Tibial nerve (tissue), 4 donors: ENCODE data around the gene MYO5C.

Experiments
- EP300 ChIP-seq, 2 donors: sonication (generic); formaldehyde crosslinking; IDR thresholded peaks; one replicate each; pipeline ENCODE4 v1.6.1; 2017; ENCODE audit warnings: antibody characterized with exemption in 2 of 2, mild to moderate bottlenecking in 1 of 2
- POLR2A ChIP-seq, 2 donors: fragments of 450-650 bp; IDR thresholded peaks; one replicate each; pipeline ENCODE4 v1.6.1; 2017; ENCODE audit warnings: antibody characterized with exemption in 2 of 2, mild to moderate bottlenecking in 2 of 2, moderate library complexity in 2 of 2
- TF ChIP-seq, protein P1 (sequence below), 5 experiments: fragments of 200-600 bp in 3 of 5; fragments of 450-650 bp in 2 of 5; sonication (generic) in 3 of 5; IDR thresholded peaks; one replicate each; pipeline ENCODE4 v1.5.1; 2016 to 2019; ENCODE audit warnings: antibody characterized with exemption in 5 of 5, mild to moderate bottlenecking in 3 of 5, moderate library complexity in 2 of 5

DNA sequence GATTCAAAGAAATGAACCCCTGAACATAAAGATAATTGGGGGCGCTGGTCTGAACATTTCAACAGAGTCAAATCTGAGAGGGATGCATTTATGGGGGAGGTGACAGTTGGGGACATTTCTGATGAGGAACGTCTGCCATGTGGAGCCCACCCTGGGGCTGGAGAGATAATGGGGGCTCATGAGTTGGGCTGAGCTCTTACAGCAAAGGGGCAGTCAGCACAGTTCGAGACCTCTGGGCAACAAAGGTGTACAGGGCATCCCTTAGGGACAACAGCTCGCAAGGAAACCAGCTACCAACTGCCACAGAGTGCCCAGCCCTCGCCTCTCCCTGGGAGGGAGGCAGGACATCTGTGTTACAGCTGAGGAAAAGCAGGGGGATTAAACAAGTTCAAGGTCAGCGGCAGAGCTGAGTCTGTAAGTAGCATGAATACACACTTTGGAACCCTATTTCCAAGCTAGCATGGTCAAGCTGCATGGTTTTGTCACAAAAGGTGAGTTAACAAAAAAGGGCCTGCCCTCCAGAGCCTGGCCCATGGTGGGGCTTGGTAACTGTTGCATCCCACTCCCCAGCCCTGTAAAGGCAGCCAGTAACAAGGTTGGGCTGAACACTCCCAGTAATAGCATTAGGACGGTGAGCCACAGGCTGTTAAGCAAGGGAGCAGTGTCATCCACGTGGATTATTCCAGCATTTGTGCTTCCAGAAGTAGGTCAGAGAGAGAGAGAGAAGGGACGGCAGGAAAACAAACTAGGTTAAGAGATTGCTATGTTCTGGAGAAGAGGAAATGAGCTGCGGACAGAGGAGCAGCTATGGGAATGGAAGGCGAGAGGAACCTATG lies 108.7 kb downstream of the MYO5C start:
- TF ChIP-seq, protein P1, sequence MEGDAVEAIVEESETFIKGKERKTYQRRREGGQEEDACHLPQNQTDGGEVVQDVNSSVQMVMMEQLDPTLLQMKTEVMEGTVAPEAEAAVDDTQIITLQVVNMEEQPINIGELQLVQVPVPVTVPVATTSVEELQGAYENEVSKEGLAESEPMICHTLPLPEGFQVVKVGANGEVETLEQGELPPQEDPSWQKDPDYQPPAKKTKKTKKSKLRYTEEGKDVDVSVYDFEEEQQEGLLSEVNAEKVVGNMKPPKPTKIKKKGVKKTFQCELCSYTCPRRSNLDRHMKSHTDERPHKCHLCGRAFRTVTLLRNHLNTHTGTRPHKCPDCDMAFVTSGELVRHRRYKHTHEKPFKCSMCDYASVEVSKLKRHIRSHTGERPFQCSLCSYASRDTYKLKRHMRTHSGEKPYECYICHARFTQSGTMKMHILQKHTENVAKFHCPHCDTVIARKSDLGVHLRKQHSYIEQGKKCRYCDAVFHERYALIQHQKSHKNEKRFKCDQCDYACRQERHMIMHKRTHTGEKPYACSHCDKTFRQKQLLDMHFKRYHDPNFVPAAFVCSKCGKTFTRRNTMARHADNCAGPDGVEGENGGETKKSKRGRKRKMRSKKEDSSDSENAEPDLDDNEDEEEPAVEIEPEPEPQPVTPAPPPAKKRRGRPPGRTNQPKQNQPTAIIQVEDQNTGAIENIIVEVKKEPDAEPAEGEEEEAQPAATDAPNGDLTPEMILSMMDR (IDR thresholded peaks at IDR 0.05): no peak
- no peak for TF ChIP-seq EP300 (IDR thresholded peaks at IDR 0.05)
- TF ChIP-seq POLR2A (IDR thresholded peaks at IDR 0.05): no peak
